NCI-H524 (cell line): ENCODE measurements around the gene PHOSPHO1.

Experiments
- DNase-seq, 2 experiments: peaks; one replicate each; lab custom pipeline; 2025; lab: John Stamatoyannopoulos, UW

Gene PHOSPHO1

GRCh38 chr17:49218941-49219913 lies 11.4 kb downstream of the PHOSPHO1 start:
- DNase-seq, result no peak

- no peak for DNase-seq
These were observed 12.8 kb downstream of the PHOSPHO1 start for GRCh38 chr17:49217651-49218413.

- no peak for DNase-seq
These were observed 13.5 kb downstream of the PHOSPHO1 start for GRCh38 chr17:49216953-49217650.

- no peak for DNase-seq
These were observed 14.1 kb downstream of the PHOSPHO1 start for GRCh38 chr17:49216482-49216881.

- DNase-seq, result no peak
These were observed 15.8 kb downstream of the PHOSPHO1 start for GRCh38 chr17:49214676-49215360.

- no peak for DNase-seq
These were observed 16.7 kb downstream of the PHOSPHO1 start for GRCh38 chr17:49213847-49214246.

- DNase-seq, result no peak
These were observed 17.2 kb downstream of the PHOSPHO1 start for GRCh38 chr17:49213399-49213798.

- DNase-seq, result no peak
These were observed 20.2 kb downstream of the PHOSPHO1 start, which contains the start of the genes ABI3 and GNGT2 for GRCh38 chr17:49210158-49211029. Gene ABI3, plus strand, starts transcription at chr17:49210707. Its CDS starts 18 bp downstream, at chr17:49210725. Gene GNGT2, minus strand, starts transcription at chr17:49210574. Its CDS starts 3,152 bp downstream, at chr17:49207422.

GRCh38 chr17:49209061-49209571 lies 21.5 kb downstream of the PHOSPHO1 start:
- DNase-seq, result no peak

GRCh38 chr17:49204516-49204915 lies 26.1 kb downstream of the PHOSPHO1 start:
- DNase-seq, result no peak

GRCh38 chr17:49203796-49204195 lies 26.8 kb downstream of the PHOSPHO1 start:
- no peak for DNase-seq

GRCh38 chr17:49201481-49201927 lies 29.1 kb downstream of the PHOSPHO1 start:
- DNase-seq, result no peak

GRCh38 chr17:49200423-49201083 lies 30.0 kb downstream of the PHOSPHO1 start:
- no peak for DNase-seq

- no peak for DNase-seq
These were observed 32.4 kb downstream of the PHOSPHO1 start for GRCh38 chr17:49198211-49198610.

GRCh38 chr17:49197346-49197998 lies 33.1 kb downstream of the PHOSPHO1 start:
- no peak for DNase-seq

- DNase-seq, result no peak
These were observed 34.1 kb downstream of the PHOSPHO1 start for GRCh38 chr17:49196520-49196919.

- no peak for DNase-seq
These were observed 34.8 kb downstream of the PHOSPHO1 start for GRCh38 chr17:49195751-49196150.

- no peak for DNase-seq
These were observed 36.3 kb downstream of the PHOSPHO1 start for GRCh38 chr17:49194297-49194607.
